HG03432 (cell line): ENCODE results near the gene REN.

Experiments
- ATAC-seq: cut with Tn5 transposase; IDR thresholded peaks from one replicate; pipeline ENCODE4 v1.9.1; 2021; ENCODE audit warnings: mild to moderate bottlenecking, moderate library complexity; ENCODE audit not compliant: unreplicated experiment

The REN gene

GRCh38 chr1:204154568-204155255 lies 11.4 kb downstream of the REN start:
- no peak for ATAC-seq

- no peak for ATAC-seq
Measured at GRCh38 chr1:204153667-204154066, 12.5 kb downstream of the REN start.

DNA sequence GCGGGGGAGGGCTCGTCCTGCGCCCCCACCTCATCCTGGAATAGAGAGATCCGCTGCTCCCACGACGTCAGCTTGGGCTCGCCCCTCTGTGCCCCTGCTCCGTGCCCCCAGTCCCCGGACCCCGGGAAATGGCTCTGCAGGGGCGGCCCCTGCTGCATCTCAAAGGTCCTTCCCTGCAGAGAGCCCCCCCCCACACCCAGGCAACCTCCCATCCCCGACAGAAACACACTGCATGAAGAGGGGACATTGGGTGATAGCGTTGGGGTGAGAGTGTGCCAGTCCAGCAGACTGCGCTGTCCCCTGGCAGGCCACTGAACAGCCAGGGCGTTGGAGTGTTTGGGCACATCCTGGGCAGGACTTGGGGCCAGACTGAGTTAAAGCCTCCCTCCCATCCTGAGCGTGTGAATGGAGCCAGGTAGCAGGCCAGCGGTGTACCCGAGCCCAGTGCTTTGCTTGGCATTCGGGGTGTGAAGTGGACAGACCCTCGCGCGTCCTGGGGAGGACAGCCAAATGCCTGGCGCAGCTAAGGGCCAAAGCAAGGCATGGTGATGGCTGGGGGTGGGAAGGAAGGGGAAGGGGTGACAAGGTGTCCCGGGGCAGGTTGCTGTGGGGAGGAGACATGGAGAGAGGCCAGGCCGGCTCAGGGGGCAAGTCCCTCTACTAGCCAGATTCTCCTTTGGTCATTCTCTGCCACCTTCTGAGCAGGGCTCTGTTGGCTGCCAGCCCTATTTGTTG lies 13.7 kb downstream of the REN start:
- no peak for ATAC-seq

- no peak for ATAC-seq
Measured at GRCh38 chr1:204151552-204152309, 14.4 kb downstream of the REN start, which contains the start of gene ETNK2. TSS of gene ETNK2 (minus strand) at chr1:204152044. CDS start at chr1:204151852, 192 bp downstream.

DNA sequence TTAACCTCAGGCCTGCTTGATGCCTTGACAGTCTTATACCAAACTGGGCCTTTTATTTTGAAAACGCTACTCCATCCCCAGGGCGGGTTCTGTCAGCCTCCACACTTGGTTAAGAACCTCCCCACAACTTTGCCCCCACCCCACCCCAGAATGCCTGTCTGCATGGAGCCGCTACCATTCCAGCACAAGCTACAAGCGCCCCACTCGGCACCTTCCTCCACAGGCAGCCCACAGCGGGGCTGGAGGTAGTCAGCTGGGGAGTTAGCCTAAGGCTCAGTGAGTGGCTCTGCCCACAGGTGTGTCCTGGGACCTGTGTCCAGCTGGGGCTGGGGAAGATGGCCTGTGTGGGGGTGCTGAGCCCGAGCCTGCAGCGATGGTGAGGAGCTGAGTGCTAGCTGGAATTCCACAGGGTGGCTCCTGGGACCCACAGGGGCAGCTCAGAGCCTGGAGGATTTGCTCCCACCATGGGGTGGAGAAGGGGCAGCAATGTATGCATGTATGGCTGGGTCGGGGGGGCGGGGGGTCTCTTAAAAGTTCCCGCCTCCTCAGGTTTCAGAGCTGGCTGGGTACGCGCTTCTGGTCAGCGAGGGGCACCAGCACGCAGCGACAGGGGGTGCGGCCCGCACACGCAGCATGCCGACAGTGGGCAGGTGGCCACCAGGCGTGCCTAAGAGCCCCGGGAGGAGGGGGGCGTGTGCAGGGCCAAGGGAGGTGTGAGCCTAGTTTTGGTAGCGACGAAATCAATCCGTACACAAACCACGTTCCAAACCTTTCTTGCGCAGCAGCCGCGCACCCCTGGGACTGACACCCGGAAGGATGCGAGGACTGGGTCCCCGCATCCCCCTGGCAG lies 15.2 kb downstream of the REN start:
- no peak for ATAC-seq

DNA sequence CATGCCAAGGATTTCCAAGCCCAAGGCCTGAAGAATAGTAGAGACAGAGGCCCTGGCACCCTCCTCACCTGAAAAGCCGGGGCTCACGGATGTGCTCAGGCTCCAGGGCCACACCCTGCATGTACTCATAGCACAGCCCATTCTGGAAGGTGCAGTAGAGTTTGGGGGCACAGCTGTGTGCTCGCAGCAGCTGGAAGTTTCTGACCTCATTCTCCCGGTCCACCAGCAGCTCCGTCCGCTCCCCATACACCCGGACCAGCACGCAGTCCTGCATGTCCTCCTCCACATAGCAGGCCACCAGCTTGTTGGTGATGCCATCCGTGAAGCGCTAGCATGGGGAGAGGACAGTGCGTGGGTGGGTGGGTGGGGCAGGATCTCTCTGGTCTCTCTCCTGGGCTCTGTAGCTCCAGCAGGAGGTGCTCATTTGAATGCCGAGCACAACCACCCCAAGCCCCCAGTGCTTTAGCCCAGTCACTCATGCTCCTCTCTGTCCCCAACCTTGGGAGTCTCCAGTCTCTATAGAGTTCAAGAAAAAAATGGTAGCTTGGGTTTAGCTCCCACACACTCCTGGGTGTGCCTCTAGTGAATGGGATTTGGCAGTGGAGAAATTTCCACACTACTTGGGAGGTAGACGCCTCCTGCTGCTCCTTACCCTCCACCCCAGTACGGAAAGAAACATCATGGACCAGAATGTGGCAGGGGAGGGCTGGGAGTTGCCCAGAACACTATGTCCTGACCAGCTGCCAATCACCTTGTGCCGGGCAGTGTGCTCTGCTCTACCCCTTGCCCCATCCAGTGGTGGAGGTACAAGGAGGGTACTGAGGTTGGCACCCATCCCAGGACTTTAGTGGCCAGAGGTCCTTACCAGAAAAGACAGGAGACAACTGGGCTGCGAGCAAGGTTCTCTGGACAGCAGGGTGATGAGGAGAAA lies 16.2 kb downstream of the REN start:
- no peak for ATAC-seq

- ATAC-seq, result no peak
Measured at GRCh38 chr1:204149107-204149506, 17.0 kb downstream of the REN start.

- ATAC-seq, result no peak
Measured at GRCh38 chr1:204147406-204148383, 18.4 kb downstream of the REN start.

DNA sequence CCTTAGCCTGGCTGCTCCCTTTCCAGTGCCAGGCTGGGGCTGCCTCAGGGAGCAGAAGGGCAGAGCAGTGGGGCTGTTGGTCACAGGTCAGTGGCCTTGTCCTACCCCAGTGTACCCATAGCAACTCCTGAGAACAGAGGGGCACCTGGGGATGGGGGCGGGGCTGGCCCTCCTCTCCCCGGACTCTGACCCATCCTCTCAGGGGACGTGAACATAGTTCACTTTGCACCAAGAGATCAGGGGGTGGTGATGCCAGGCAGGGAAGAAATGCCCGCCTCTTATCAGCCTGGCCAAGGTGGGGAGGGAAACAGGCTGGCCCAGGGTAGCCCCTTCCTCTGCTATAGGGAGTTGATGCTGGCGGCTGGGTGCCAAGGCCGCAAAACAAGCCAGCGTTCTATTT lies 19.2 kb downstream of the REN start:
- ATAC-seq, result no peak

GRCh38 chr1:204146309-204146708 lies 19.8 kb downstream of the REN start:
- no peak for ATAC-seq

- no peak for ATAC-seq
Measured at GRCh38 chr1:204145033-204145504, 21.1 kb downstream of the REN start.

DNA sequence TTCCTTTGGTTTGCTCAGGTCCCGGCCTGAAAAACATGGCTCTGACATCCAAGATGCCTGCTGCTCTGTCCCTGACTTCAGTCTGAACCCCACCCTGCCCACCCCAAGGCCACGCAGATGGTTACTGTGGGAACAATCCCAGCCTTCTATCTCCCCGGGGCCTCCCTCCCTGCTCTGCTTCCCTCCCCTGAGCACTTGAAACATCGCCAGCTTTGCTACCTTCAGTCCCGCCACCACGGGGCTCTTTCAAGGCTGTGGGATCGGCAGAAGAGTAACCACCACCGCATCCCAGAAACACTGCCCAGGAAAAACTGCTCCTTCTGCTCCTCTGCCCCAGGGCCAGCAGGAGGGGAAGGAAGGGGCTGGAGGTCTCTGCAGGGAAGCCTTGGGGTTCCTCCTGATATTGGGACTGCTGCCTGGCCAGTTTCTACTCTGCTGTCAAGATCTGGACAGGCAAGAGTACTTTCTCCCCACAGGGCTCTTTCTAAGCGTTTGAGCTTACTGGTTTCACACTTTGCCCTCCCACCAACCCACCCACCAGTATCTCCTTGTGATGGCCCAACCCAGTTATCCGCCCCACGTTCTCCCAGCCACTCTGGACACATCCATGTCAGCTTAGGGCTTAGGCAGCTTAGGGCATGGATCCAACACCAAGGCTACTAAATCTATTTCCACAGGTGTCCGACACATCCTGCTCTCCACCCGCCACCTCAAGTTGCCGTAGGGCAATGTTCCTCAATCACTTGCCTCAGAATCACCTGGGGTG lies 22.7 kb downstream of the REN start:
- ATAC-seq, result no peak

- no peak for ATAC-seq
Measured at GRCh38 chr1:204142032-204142974, 23.8 kb downstream of the REN start.

- no peak for ATAC-seq
Measured at GRCh38 chr1:204141131-204141530, 25.0 kb downstream of the REN start.

DNA sequence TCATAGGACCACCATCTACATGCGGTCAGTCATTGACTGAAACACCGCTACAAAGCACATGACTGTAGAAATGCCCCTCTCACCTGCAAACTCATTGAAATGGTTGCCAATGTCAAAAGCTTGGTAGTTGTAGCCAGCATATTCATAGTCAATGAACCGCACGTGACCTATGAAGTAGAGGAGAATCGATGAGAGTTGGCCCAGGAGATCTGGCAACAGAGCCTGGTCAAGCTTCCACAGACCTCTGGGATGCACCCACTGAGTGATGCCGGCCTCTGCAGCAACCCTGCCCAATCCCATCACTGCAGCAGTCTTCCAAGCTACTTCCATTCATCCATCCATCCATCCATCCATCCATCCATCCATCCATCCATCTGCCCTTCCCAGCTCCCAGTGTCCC lies 26.2 kb downstream of the REN start:
- no peak for ATAC-seq

DNA sequence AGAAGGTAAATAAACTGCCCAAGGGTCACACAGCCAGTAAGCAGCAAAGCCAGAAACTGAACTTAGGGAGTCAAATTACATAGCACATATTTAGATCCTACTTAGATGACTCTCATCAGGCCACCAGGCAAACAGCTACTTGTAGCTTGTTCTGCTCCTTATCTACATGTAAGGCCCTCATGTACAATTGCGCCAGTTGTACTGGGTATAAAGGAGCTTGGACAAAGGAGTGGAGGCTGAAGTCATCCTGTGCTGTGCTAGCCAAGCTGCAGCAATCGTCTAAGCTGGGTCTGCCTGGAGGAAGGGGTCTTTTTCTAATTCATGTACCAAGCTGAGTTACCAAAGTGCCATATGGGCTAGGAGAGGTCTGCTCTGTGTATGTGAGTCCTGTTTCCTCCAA lies 27.0 kb downstream of the REN start:
- no peak for ATAC-seq

DNA sequence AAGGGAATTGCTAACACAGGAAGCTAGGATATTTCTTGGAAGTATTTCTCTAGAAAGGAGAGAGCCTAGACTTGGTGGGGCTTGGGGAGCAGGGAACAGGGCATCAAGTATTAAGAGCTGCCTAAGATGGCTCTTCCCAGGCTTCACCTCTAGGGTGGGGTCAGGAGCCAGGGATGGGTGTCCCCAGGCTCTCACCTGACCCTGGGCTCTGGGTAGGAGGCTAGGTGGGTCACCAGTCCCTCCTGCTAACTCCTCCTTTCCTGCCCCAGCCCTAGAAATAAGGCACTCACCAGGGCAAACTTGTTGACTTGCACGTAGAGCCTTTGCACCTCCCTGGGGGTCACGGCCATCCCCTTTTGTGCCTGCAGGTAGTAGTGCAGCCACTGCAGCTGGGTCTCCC lies 29.3 kb downstream of the REN start:
- ATAC-seq, result no peak
